Neuronal stem cell (in vitro differentiated cells): ENCODE measurements around the gene PLA2G5.
A peak's percentile ranks its signal among the peaks of the same experiment; 100 is the strongest.

Source experiments
- DNase-seq: peaks from one replicate; pipeline ENCODE4 v3.0.0-alpha.2; 2013; ENCODE audit warnings: low spot score
- H2AFZ ChIP-seq: one replicate; pipeline ENCODE4 v1.6.1; 2013; ENCODE audit warnings: mild to moderate bottlenecking, low read length, inconsistent platforms
- H2AK5ac ChIP-seq: 2 replicates; pipeline ENCODE4 v1.6.1; 2013; ENCODE audit warnings: low read depth, mild to moderate bottlenecking, inconsistent platforms, low read length, moderate library complexity, mixed read lengths
- H2BK120ac ChIP-seq: 2 replicates; pipeline ENCODE4 v1.6.1; 2013; ENCODE audit warnings: low read depth, mild to moderate bottlenecking, inconsistent platforms, low read length, moderate library complexity, mixed read lengths
- H2BK12ac ChIP-seq: one replicate; pipeline ENCODE4 v1.6.1; 2013; ENCODE audit warnings: low read length, inconsistent platforms
- H2BK15ac ChIP-seq: 2 replicates; pipeline ENCODE4 v1.6.1; 2013; ENCODE audit warnings: mild to moderate bottlenecking, low read length, inconsistent platforms, mixed read lengths
- H2BK5ac ChIP-seq: one replicate; pipeline ENCODE4 v1.6.1; 2013; ENCODE audit warnings: inconsistent platforms, mild to moderate bottlenecking, low read length, moderate library complexity
- H3K14ac ChIP-seq: one replicate; pipeline ENCODE4 v1.6.1; 2013; ENCODE audit warnings: low read length, inconsistent platforms
- H3K18ac ChIP-seq: 2 replicates; pipeline ENCODE4 v1.6.1; 2013; ENCODE audit warnings: low read length, inconsistent platforms
- H3K23ac ChIP-seq: 2 replicates; pipeline ENCODE4 v1.6.1; 2013; ENCODE audit warnings: low read depth, mild to moderate bottlenecking, mixed read lengths, low read length, inconsistent platforms; ENCODE audit not compliant: poor library complexity
- H3K27ac ChIP-seq: replicated peaks from 3 replicates; pipeline ENCODE4 v1.5.1; 2013; ENCODE audit warnings: low read length, inconsistent platforms
- H3K27me3 ChIP-seq, 3 experiments: 2 replicates each; pipeline ENCODE4 v1.6.1; 2013; ENCODE audit warnings: low read length in 3 of 3, mild to moderate bottlenecking in 2 of 3, inconsistent platforms in 1 of 3, low read depth in 1 of 3, mixed read lengths in 1 of 3, moderate library complexity in 1 of 3; ENCODE audit not compliant: control insufficient read depth in 3 of 3, insufficient read depth in 3 of 3
- H3K36me3 ChIP-seq, 2 donors: replicated peaks in 1 of 2; 2 replicates each; pipeline ENCODE4 v1.6.1; 2013; ENCODE audit warnings: low read length in 2 of 2; ENCODE audit not compliant: control insufficient read depth in 2 of 2, insufficient read depth in 2 of 2
- H3K4ac ChIP-seq: 2 replicates; pipeline ENCODE4 v1.6.1; 2013; ENCODE audit warnings: inconsistent platforms, mild to moderate bottlenecking, low read length, moderate library complexity
- H3K4me1 ChIP-seq, 2 donors: 1 replicate in 1 of 2; 2 replicates in 1 of 2; pipeline ENCODE4 v1.6.1; 2013; ENCODE audit warnings: low read length in 2 of 2, low read depth in 1 of 2; ENCODE audit not compliant: control insufficient read depth in 2 of 2, insufficient read depth in 1 of 2
- H3K4me2 ChIP-seq: one replicate; pipeline ENCODE4 v1.6.1; 2013; ENCODE audit warnings: mild to moderate bottlenecking, low read length, inconsistent platforms; ENCODE audit not compliant: insufficient read depth, poor library complexity, severe bottlenecking
- H3K4me3 ChIP-seq, 2 donors: 2 replicates each; pipeline ENCODE4 v1.5.1; 2013; ENCODE audit warnings: low read length in 2 of 2, mild to moderate bottlenecking in 2 of 2, inconsistent platforms in 1 of 2, moderate library complexity in 1 of 2
- H3K79me1 ChIP-seq: one replicate; pipeline ENCODE4 v1.6.1; 2013; ENCODE audit warnings: low read depth, mild to moderate bottlenecking, inconsistent platforms, low read length, moderate library complexity
- H3K9ac ChIP-seq: one replicate; pipeline ENCODE4 v1.6.1; 2013; ENCODE audit warnings: mild to moderate bottlenecking, low read depth, low read length, inconsistent platforms; ENCODE audit not compliant: poor library complexity
- H3K9me3 ChIP-seq, 2 donors: replicated peaks in 1 of 2; 2 replicates each; pipeline versions ENCODE3 to v1.6.1; 2013; ENCODE audit warnings: low read length in 2 of 2, mild to moderate bottlenecking in 2 of 2, inconsistent platforms in 1 of 2, low read depth in 1 of 2, mixed read lengths in 1 of 2, moderate library complexity in 1 of 2; ENCODE audit not compliant: control insufficient read depth in 2 of 2, insufficient read depth in 1 of 2
- H4K8ac ChIP-seq: one replicate; pipeline ENCODE4 v1.6.1; 2013; ENCODE audit warnings: low read depth, mild to moderate bottlenecking, inconsistent platforms, low read length, moderate library complexity
- H4K91ac ChIP-seq: one replicate; pipeline ENCODE4 v1.6.1; 2013; ENCODE audit warnings: low read length, low read depth, mild to moderate bottlenecking, inconsistent platforms; ENCODE audit not compliant: poor library complexity
- WGBS, 2 donors: extraction: QIAGEN DNeasy Blood & Tissue Kit; methylation state at CpG; one replicate each; pipeline ENCODE4 v1.1.7; 2013; ENCODE audit warnings: missing lambda C conversion rate in 2 of 2, mixed read lengths in 1 of 2; ENCODE audit not compliant: insufficient read length in 2 of 2, insufficient replicate concordance in 1 of 2; ENCODE audit errors: extremely low coverage in 2 of 2; 5-methylcytosine and 5-hydroxymethylcytosine counted together

The PLA2G5 gene

GRCh38 chr1:20099533-20099932, 29.5 kb downstream of the PLA2G5 start:
- no peaks in the 10 kb centered on the region for H3K4me1 ChIP-seq
- H2AK5ac ChIP-seq, result no peak overlapping the region
- no peak overlapping the region for H4K91ac ChIP-seq
- no CpG with 5 or more reads among the region's 3 CpGs for WGBS, 2 donors
- no peak overlapping the region for H3K4me2 ChIP-seq
- H2BK120ac ChIP-seq, result no peak overlapping the region
- H3K9ac ChIP-seq, result no peak overlapping the region
- H3K9me3 ChIP-seq, result peaks cover 0 to 13% of the 10 kb centered on the region in 2 donors
- H3K23ac ChIP-seq, result no peak overlapping the region
- H3K4ac ChIP-seq, result no peak overlapping the region
- H3K27me3 ChIP-seq, result no peaks in the 10 kb centered on the region
- DNase-seq, result no peak
- no peak overlapping the region for H2BK5ac ChIP-seq
- H2BK15ac ChIP-seq, result no peak overlapping the region
- no peak overlapping the region for H3K14ac ChIP-seq
- H2AFZ ChIP-seq, result no peak overlapping the region
- H3K27ac ChIP-seq, result no peak overlapping the region
- no peak overlapping the region for H2BK12ac ChIP-seq
- no peak overlapping the region for H3K4me3 ChIP-seq
- no peak overlapping the region for H3K18ac ChIP-seq
- no peaks in the 10 kb centered on the region for H3K36me3 ChIP-seq
- no peaks in the 10 kb centered on the region for H3K79me1 ChIP-seq
- H4K8ac ChIP-seq, result no peak overlapping the region

- no peaks in the 10 kb centered on the region for H3K27me3 ChIP-seq
These were observed 30.8 kb downstream of the PLA2G5 start for GRCh38 chr1:20100632-20101355.

GRCh38 chr1:20102875-20103274, 32.9 kb downstream of the PLA2G5 start:
- Histone ChIP-seq H3K79me1 (no peaks in the 10 kb centered on the region), H3K18ac (no peak overlapping the region), H2AK5ac (no peak overlapping the region), H3K9me3 (no peaks in the 10 kb centered on the region), H3K36me3 (no peaks in the 10 kb centered on the region), H2BK120ac (no peak overlapping the region), H2BK12ac (no peak overlapping the region), H4K91ac (no peak overlapping the region), H3K4me1 (peaks cover 0 to 6% of the 10 kb centered on the region in 2 donors), H4K8ac (no peak overlapping the region), H3K27me3 (no peaks in the 10 kb centered on the region), H2BK5ac (no peak overlapping the region), H3K4me2 (no peak overlapping the region), H2BK15ac (no peak overlapping the region), H3K14ac (no peak overlapping the region), H3K4me3 (no peak overlapping the region), H3K4ac (no peak overlapping the region), H3K23ac (no peak overlapping the region), H3K9ac (no peak overlapping the region), H3K27ac (no peak overlapping the region), H2AFZ (no peak overlapping the region)
- no CpG with 5 or more reads among the region's 1 CpG for WGBS, 2 donors
- no peak for DNase-seq

More at GRCh38 chr1:20100632-20101355, 30.8 kb downstream of the PLA2G5 start:
- Histone ChIP-seq H3K36me3 (no peaks in the 10 kb centered on the region), H4K91ac (no peak overlapping the region), H2BK5ac (no peak overlapping the region), H3K4me2 (no peak overlapping the region), H3K23ac (no peak overlapping the region), H4K8ac (peak overlapping the region; percentile 55), H3K79me1 (no peaks in the 10 kb centered on the region), H2BK15ac (no peak overlapping the region), H3K27ac (no peak overlapping the region), H3K9ac (no peak overlapping the region), H2BK120ac (no peak overlapping the region), H2BK12ac (no peak overlapping the region), H2AFZ (no peak overlapping the region), H3K4ac (no peak overlapping the region), H3K14ac (no peak overlapping the region), H3K18ac (no peak overlapping the region), H3K4me1 (no peaks in the 10 kb centered on the region), H3K9me3 (peaks cover 0 to 11% of the 10 kb centered on the region in 2 donors), H3K4me3 (no peak overlapping the region), H2AK5ac (no peak overlapping the region)
- peak; percentile 24 for DNase-seq
- no CpG with 5 or more reads among the region's 14 CpGs for WGBS, 2 donors

- no peak for DNase-seq
- no peaks in the 10 kb centered on the region for H3K27me3 ChIP-seq
- no peak overlapping the region for H3K4me2 ChIP-seq
- WGBS, 2 donors, result no CpG with 5 or more reads among the region's 1 CpG
- peaks cover 0 to 21% of the 10 kb centered on the region in 2 donors for H3K4me1 ChIP-seq
- H4K8ac ChIP-seq, result no peak overlapping the region
- H3K79me1 ChIP-seq, result no peaks in the 10 kb centered on the region
- H3K18ac ChIP-seq, result no peak overlapping the region
- no peak overlapping the region for H3K27ac ChIP-seq
- H2BK5ac ChIP-seq, result no peak overlapping the region
- no peak overlapping the region for H2AFZ ChIP-seq
- H3K36me3 ChIP-seq, result no peaks in the 10 kb centered on the region
- H3K14ac ChIP-seq, result no peak overlapping the region
- no peak overlapping the region for H3K9ac ChIP-seq
- H3K4me3 ChIP-seq, result no peak overlapping the region
- H3K9me3 ChIP-seq, result no peaks in the 10 kb centered on the region
- H4K91ac ChIP-seq, result no peak overlapping the region
- H2BK15ac ChIP-seq, result no peak overlapping the region
- no peak overlapping the region for H2AK5ac ChIP-seq
- H3K4ac ChIP-seq, result no peak overlapping the region
- no peak overlapping the region for H3K23ac ChIP-seq
- no peak overlapping the region for H2BK120ac ChIP-seq
- H2BK12ac ChIP-seq, result no peak overlapping the region
These were observed 35.9 kb downstream of the PLA2G5 start for GRCh38 chr1:20105856-20106255.
